CD4-positive, alpha-beta T cell (primary cell): ENCODE results near the gene CAMK2A. TPM values are rescaled to one million over a fixed set of nuclear protein-coding genes. Genes with fewer than 3 reads are reported as not detected.

Source experiments
- ATAC-seq: fragments of 200-7000 bp; cut with Tn5 transposase; one replicate; pipeline ENCODE4 v1.10.0; 2022; ENCODE audit warnings: mild to moderate bottlenecking; ENCODE audit not compliant: poor library complexity
- CTCF ChIA-PET: fragments of 350-600 bp; sonication (Branson Sonifier 250); formaldehyde crosslinking; loops from one replicate; lab custom pipeline; 2021; ENCODE audit warnings: antibody characterized with exemption, inconsistent platforms; lab: Charles Lee
- POLR2A ChIA-PET: fragments of 350-600 bp; sonication (Branson Sonifier 250); formaldehyde crosslinking; loops from one replicate; lab custom pipeline; 2021; ENCODE audit warnings: antibody characterized with exemption, inconsistent platforms; lab: Charles Lee
- DNase-seq, 14 experiments: peaks; one replicate each; pipeline ENCODE4 v3.0.0-alpha.2; 2013 to 2020; ENCODE audit warnings: mixed read lengths in 2 of 14
- H3K27ac ChIP-seq, 2 donors: one replicate each; pipeline versions ENCODE4 v1.5.1 to v1.7.0; 2013; ENCODE audit warnings: low read length in 2 of 2, low read depth in 1 of 2, mild to moderate bottlenecking in 1 of 2
- H3K27me3 ChIP-seq, 2 experiments: 1 replicate in 1 of 2; 2 replicates in 1 of 2; pipeline versions ENCODE4 v1.6.1 to v1.7.0; 2013; ENCODE audit warnings: low read length in 2 of 2, control low read depth in 1 of 2, mild to moderate bottlenecking in 1 of 2, moderate library complexity in 1 of 2; ENCODE audit not compliant: insufficient read depth in 2 of 2, control insufficient read depth in 1 of 2
- H3K36me3 ChIP-seq: one replicate; pipeline ENCODE4 v1.6.1; 2013; ENCODE audit warnings: low read length, control low read depth; ENCODE audit not compliant: insufficient read depth
- H3K4me1 ChIP-seq: one replicate; pipeline ENCODE4 v1.6.1; 2013; ENCODE audit warnings: low read length, control low read depth; ENCODE audit not compliant: insufficient read depth
- H3K4me3 ChIP-seq: one replicate; pipeline ENCODE4 v1.5.1; 2013; ENCODE audit warnings: mild to moderate bottlenecking, low read length, moderate library complexity
- H3K9me3 ChIP-seq, 2 experiments: 1 replicate in 1 of 2; 2 replicates in 1 of 2; pipeline versions ENCODE4 v1.6.1 to v1.7.0; 2013; ENCODE audit warnings: low read length in 2 of 2, mild to moderate bottlenecking in 2 of 2, control low read depth in 1 of 2, moderate library complexity in 1 of 2; ENCODE audit not compliant: control insufficient read depth in 1 of 2, insufficient read depth in 1 of 2
- H3K27ac Mint-ChIP-seq: one replicate; pipeline ENCODE4 v1.8.0; 2020; ENCODE audit warnings: mixed read lengths
- H3K27me3 Mint-ChIP-seq: one replicate; pipeline ENCODE4 v1.8.0; 2021; ENCODE audit warnings: mixed read lengths
- H3K36me3 Mint-ChIP-seq: one replicate; pipeline ENCODE4 v1.8.0; 2021; ENCODE audit warnings: low read depth, mixed read lengths
- H3K4me1 Mint-ChIP-seq: one replicate; pipeline ENCODE4 v1.8.0; 2021; ENCODE audit warnings: low read depth, mixed read lengths
- H3K4me3 Mint-ChIP-seq: one replicate; pipeline ENCODE4 v1.8.0; 2020; ENCODE audit warnings: mild to moderate bottlenecking, mixed read lengths
- H3K9me3 Mint-ChIP-seq: one replicate; pipeline ENCODE4 v1.8.0; 2020; ENCODE audit warnings: mixed read lengths
- CTCF ChIP-seq: fragments of 200-600 bp; IDR thresholded peaks from one replicate; pipeline ENCODE4 v1.8.0; 2022; ENCODE audit warnings: antibody characterized with exemption, mild to moderate bottlenecking
- intact Hi-C, 2 experiments: fragments of 100-400 bp; cut with DNase I in 1 of 2; cut with micrococcal nuclease in 1 of 2; formaldehyde crosslinking; loops; one replicate each; pipeline versions ENCODE4 v1.15.1 to v1.9.0; 2023 to 2025; cut with DNase I, micrococcal nuclease
- total RNA-seq, 174 experiments: library from RNA in 2 of 174; stranded (reverse) in 2 of 174; gene quantifications; one replicate each; pipeline ENCODE4 v1.2.3 and lab custom pipeline; 2021 to 2026

Gene CAMK2A
- total RNA-seq, 2 experiments from 2014 or later: 0.05 to 0.22 TPM

DNA sequence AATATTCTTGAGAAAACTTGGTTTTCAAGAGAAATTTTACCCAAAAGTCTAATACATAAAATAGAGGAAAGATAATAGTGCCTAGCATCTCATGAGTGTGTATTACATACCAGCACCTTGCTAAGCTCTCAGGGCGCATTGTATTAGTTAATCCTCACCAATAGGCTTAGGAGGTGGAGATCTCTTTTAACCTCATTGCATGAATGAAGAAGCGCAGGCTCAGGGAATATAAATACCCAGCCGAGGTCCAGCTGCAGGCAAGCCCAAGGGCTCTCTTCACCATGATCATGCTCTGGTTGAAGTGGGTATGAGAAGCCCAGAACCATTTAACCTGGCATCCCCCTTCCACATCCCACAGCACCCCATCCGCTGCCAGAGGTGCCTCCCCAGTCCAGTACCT, 46.0 kb downstream of the CAMK2A start:
- no peaks in the 10 kb centered on the region for H3K27me3 ChIP-seq
- TF ChIP-seq CTCF: no peak
- no peak overlapping the region for H3K4me3 ChIP-seq
- H3K27ac Mint-ChIP-seq: no peak overlapping the region
- no peaks in the 10 kb centered on the region for H3K4me1 ChIP-seq
- POLR2A ChIA-PET: no interaction called here
- no peaks in the 10 kb centered on the region for H3K4me1 Mint-ChIP-seq
- H3K36me3 ChIP-seq: no peaks in the 10 kb centered on the region
- H3K9me3 ChIP-seq: no peaks in the 10 kb centered on the region
- H3K36me3 Mint-ChIP-seq: no peaks in the 10 kb centered on the region
- no peak for ATAC-seq
- DNase-seq: no peak
- H3K27ac ChIP-seq: no peak overlapping the region
- intact Hi-C loops: no loop called here
- H3K9me3 Mint-ChIP-seq: no peaks in the 10 kb centered on the region
- no peak overlapping the region for H3K4me3 Mint-ChIP-seq
- CTCF ChIA-PET: no interaction called here
- no peaks in the 10 kb centered on the region for H3K27me3 Mint-ChIP-seq

DNA sequence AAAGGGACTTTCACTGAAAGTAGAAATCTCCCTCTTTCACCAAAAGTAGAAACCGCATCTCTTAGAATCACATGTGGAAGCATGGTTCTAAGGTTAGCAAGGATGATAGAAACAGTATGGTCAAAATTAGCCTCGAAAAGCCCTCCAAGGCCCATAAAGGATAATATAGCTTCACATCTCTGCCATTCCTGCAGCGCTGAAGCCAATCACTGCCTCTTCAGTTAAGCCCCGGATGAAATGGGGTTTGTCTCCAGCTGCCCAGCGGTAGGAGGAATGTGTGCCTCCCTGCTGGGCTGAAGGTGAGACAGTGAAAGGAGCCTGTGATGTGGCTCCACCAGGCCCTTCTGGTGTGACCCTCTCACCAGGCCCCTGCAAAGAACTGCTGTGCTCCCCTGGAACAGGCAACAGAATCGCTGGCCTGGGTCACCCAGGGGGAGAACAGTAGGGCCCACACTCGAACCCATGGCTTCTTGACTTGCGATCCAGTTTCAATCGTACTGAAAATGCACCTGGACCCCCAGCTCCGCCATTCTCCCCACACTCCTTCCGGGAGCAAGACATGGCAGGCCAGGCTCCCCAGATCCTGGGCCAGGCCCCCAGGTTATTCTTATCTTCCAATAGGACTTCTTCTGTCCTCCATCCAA, 47.2 kb downstream of the CAMK2A start:
- intact Hi-C loops: no loop called here
- DNase-seq: no peak
- no peak for ATAC-seq
- Histone ChIP-seq H3K9me3 (no peaks in the 10 kb centered on the region), H3K4me3 (no peak overlapping the region), H3K27ac (no peak overlapping the region), H3K36me3 (no peaks in the 10 kb centered on the region), H3K27me3 (no peaks in the 10 kb centered on the region), H3K4me1 (no peaks in the 10 kb centered on the region)
- Mint-ChIP-seq H3K27ac (no peak overlapping the region), H3K27me3 (no peaks in the 10 kb centered on the region), H3K9me3 (no peaks in the 10 kb centered on the region), H3K36me3 (no peaks in the 10 kb centered on the region), H3K4me3 (no peak overlapping the region), H3K4me1 (no peaks in the 10 kb centered on the region)
- no peak for TF ChIP-seq CTCF
- CTCF ChIA-PET: no interaction called here
- POLR2A ChIA-PET: no interaction called here

DNA sequence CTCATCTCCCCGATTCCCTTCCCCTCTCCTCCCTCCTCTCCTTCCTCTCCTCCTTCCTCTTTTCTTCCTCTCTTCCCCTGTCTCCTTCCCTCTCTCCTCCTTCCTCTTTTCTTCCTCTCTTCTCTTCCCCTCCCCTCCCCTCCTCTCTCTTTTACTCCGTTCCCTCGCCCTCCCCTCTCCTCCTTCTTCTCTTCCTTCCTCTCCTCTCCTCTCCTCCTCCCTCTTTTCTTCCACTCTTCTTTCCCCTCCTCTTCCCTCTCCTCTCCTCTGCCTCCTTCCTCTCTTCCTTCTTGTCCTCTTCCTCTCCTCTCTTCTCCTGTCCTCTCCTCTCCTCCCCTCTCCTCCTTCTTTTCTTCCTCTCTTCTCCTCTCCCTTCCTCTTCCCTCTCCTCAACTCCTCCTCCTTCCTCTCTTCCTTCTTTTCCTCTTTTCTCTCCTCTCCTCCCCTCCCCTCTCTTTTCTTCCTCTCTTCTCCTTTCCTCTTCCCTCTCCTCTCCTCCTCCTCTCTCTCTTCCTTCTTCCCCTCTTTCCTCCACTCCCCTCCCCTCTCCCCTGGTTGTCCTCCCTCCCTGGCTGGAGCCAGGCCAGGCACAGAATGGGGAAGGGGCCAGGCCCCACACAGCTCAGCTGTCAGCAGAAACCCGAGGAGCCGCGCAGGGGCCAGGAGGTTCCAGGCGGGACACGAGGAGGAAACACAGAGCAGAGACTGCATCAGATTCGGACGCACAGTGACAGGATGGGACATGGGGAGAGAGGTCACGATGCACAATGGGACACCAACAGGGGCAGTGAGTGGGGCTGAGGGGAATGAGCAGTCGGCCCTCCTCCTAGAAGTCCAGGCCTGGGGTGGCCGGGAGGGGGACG, 48.0 kb downstream of the CAMK2A start:
- H3K36me3 ChIP-seq: no peaks in the 10 kb centered on the region
- no peaks in the 10 kb centered on the region for H3K9me3 Mint-ChIP-seq
- H3K4me3 ChIP-seq: no peak overlapping the region
- H3K36me3 Mint-ChIP-seq: no peaks in the 10 kb centered on the region
- no peak overlapping the region for H3K4me3 Mint-ChIP-seq
- intact Hi-C loops: no loop called here
- no peak overlapping the region for H3K27ac ChIP-seq
- TF ChIP-seq CTCF: no peak
- CTCF ChIA-PET: no interaction called here
- no peak overlapping the region for H3K27ac Mint-ChIP-seq
- H3K9me3 ChIP-seq: no peaks in the 10 kb centered on the region
- ATAC-seq: no peak
- no peak for DNase-seq
- no peaks in the 10 kb centered on the region for H3K27me3 ChIP-seq
- no peaks in the 10 kb centered on the region for H3K4me1 ChIP-seq
- POLR2A ChIA-PET: no interaction called here
- H3K4me1 Mint-ChIP-seq: no peaks in the 10 kb centered on the region
- no peaks in the 10 kb centered on the region for H3K27me3 Mint-ChIP-seq
